ENCODE results near the gene ITPKC.

Gene ITPKC

GRCh38 chr19:40671404-40671803 lies 45.5 kb upstream of the ITPKC start:
- no peaks in the 10 kb centered on the region for H3K27me3 ChIP-seq (ENCODE audit: insufficient read depth, low read length, poor library complexity, severe bottlenecking)
- H3K9me3 ChIP-seq (ENCODE audit: insufficient read depth, low read depth, low read length), result no peaks in the 10 kb centered on the region
- no peak overlapping the region for H3K4me2 ChIP-seq (ENCODE audit: low read depth, low read length, poor library complexity, severe bottlenecking)
- no peak overlapping the region for H2AFZ ChIP-seq (ENCODE audit: low read length)
- H3K4me1 ChIP-seq (ENCODE audit: insufficient read depth, low read length, poor library complexity, severe bottlenecking), result peaks cover 13% of the 10 kb centered on the region
- H3K36me3 ChIP-seq (ENCODE audit: insufficient read depth, low read length), result no peaks in the 10 kb centered on the region; the same call in 1 of the 2 replicates
- no peaks in the 10 kb centered on the region for H3K9me2 ChIP-seq (replicated peaks; ENCODE audit: low read depth, low read length)
- no peaks in the 10 kb centered on the region for H3F3A ChIP-seq (ENCODE audit: low read depth)
- no peak overlapping the region for H3K4me3 ChIP-seq (ENCODE audit: low read length, poor library complexity, severe bottlenecking)
- H3K79me2 ChIP-seq (ENCODE audit: insufficient read depth, low read length), result no peaks in the 10 kb centered on the region
- no peak for TF ChIP-seq EZH2phosphoT487 (IDR thresholded peaks at IDR 0.05; ENCODE audit: borderline replicate concordance)
- no peak for TF ChIP-seq CTCF (conservative IDR thresholded peaks at IDR 0.05; ENCODE audit: low read length)
- no peaks in the 10 kb centered on the region for H4K20me1 ChIP-seq (ENCODE audit: insufficient read depth, low read length, poor library complexity, severe bottlenecking)
- H3K9ac ChIP-seq (ENCODE audit: low read depth, low read length, poor library complexity, severe bottlenecking), result no peak overlapping the region

- H3K79me2 ChIP-seq (ENCODE audit: insufficient read depth, low read length), result no peaks in the 10 kb centered on the region
- TF ChIP-seq EZH2phosphoT487 (IDR thresholded peaks at IDR 0.05; ENCODE audit: borderline replicate concordance) (no peak), CTCF (conservative IDR thresholded peaks at IDR 0.05; ENCODE audit: low read length) (no peak)
- H3K4me1 ChIP-seq (ENCODE audit: insufficient read depth, low read length, poor library complexity, severe bottlenecking), result peaks cover 13% of the 10 kb centered on the region
- H3K9me3 ChIP-seq (ENCODE audit: insufficient read depth, low read depth, low read length), result no peaks in the 10 kb centered on the region
- no peak overlapping the region for H3K9ac ChIP-seq (ENCODE audit: low read depth, low read length, poor library complexity, severe bottlenecking)
- no peaks in the 10 kb centered on the region; the same call in 1 of the 2 replicates for H3K36me3 ChIP-seq (ENCODE audit: insufficient read depth, low read length)
- no peak overlapping the region for H3K4me2 ChIP-seq (ENCODE audit: low read depth, low read length, poor library complexity, severe bottlenecking)
- H4K20me1 ChIP-seq (ENCODE audit: insufficient read depth, low read length, poor library complexity, severe bottlenecking), result no peaks in the 10 kb centered on the region
- H3K27me3 ChIP-seq (ENCODE audit: insufficient read depth, low read length, poor library complexity, severe bottlenecking), result no peaks in the 10 kb centered on the region
- no peak overlapping the region for H3K4me3 ChIP-seq (ENCODE audit: low read length, poor library complexity, severe bottlenecking)
- no peak overlapping the region for H2AFZ ChIP-seq (ENCODE audit: low read length)
- H3F3A ChIP-seq (ENCODE audit: low read depth), result no peaks in the 10 kb centered on the region
- H3K9me2 ChIP-seq (replicated peaks; ENCODE audit: low read depth, low read length), result no peaks in the 10 kb centered on the region
Observed at GRCh38 chr19:40672038-40672437, 44.9 kb upstream of the ITPKC start.

- TF ChIP-seq CTCF (conservative IDR thresholded peaks at IDR 0.05; ENCODE audit: low read length) (no peak), EZH2phosphoT487 (IDR thresholded peaks at IDR 0.05; ENCODE audit: borderline replicate concordance) (no peak)
- Histone ChIP-seq H3K9me3 (ENCODE audit: insufficient read depth, low read depth, low read length) (no peaks in the 10 kb centered on the region), H3K4me2 (ENCODE audit: low read depth, low read length, poor library complexity, severe bottlenecking) (no peak overlapping the region), H3K4me1 (ENCODE audit: insufficient read depth, low read length, poor library complexity, severe bottlenecking) (peaks cover 13% of the 10 kb centered on the region), H2AFZ (ENCODE audit: low read length) (no peak overlapping the region), H3K79me2 (ENCODE audit: insufficient read depth, low read length) (no peaks in the 10 kb centered on the region), H3K36me3 (ENCODE audit: insufficient read depth, low read length) (no peaks in the 10 kb centered on the region; the same call in 1 of the 2 replicates), H3K9ac (ENCODE audit: low read depth, low read length, poor library complexity, severe bottlenecking) (no peak overlapping the region), H4K20me1 (ENCODE audit: insufficient read depth, low read length, poor library complexity, severe bottlenecking) (no peaks in the 10 kb centered on the region), H3K27me3 (ENCODE audit: insufficient read depth, low read length, poor library complexity, severe bottlenecking) (no peaks in the 10 kb centered on the region), H3F3A (ENCODE audit: low read depth) (no peaks in the 10 kb centered on the region), H3K9me2 (replicated peaks; ENCODE audit: low read depth, low read length) (no peaks in the 10 kb centered on the region), H3K4me3 (ENCODE audit: low read length, poor library complexity, severe bottlenecking) (no peak overlapping the region)
Observed at GRCh38 chr19:40672573-40673299, 44.2 kb upstream of the ITPKC start.
